Stimulated activated CD8-positive, alpha-beta memory T cell treated with anti-CD3 and anti-CD28 coated beads, Interleukin-7, amount 100 ng/mL, for 1 hour (primary cell): ENCODE results near the gene MRPL18.
"Not testable (repeated sequence)": the region's sequence is repeated elsewhere in the genome, so short reads cannot be mapped to it uniquely, and the experiment has no call there.

ENCODE experiments used
- DNase-seq, 2 donors: peaks; one replicate each; pipeline ENCODE4 v3.0.0-alpha.2; 2020; ENCODE audit warnings: low read depth in 2 of 2

MRPL18 gene

DNA sequence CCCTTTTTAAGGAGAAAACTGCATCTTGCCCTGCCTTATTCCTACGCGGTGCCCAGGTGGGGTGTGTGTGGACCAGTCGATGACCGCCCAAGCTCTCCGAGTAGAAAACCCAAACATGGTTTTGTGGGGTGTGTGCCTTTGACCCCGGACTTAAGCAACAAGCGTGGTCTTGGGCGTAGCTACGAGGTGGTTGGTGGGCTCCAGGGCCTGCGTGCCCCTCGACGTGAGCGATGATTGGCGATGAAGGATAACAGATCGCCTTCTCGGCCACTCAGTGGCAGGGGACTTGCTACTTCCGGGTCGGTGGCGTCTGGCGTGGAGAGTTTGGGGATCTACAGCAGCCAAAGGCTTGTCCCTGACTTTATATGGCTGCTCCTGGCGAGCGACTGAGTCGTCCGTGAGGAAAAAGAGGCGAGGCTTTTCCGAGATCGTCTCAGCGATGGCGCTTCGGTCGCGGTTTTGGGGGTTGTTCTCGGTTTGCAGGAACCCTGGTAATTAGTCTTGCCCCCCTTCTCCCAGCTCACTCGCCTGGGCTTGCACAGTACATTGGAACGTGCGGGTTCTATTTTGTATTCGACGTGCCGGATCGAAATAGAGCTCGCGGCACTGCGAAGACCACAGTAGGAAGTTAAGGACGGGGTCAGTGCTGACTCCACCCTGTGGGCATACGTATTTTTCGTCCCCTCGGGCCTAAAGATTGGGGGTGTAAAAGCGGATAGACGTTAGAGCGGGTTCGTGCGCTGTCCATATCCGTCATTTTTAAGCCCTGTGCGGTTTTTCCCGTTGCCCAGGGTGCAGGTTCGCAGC, at the start of gene MRPL18:
Gene MRPL18 (plus strand): TSS at position 319 of the 807 bp plus-strand sequence. CDS start 121 bp downstream, at position 440.
- peak; percentile 72 to 74 for DNase-seq

GRCh38 chr6:159742165-159742564, 48.1 kb upstream of the MRPL18 start:
- DNase-seq: no peak

DNA sequence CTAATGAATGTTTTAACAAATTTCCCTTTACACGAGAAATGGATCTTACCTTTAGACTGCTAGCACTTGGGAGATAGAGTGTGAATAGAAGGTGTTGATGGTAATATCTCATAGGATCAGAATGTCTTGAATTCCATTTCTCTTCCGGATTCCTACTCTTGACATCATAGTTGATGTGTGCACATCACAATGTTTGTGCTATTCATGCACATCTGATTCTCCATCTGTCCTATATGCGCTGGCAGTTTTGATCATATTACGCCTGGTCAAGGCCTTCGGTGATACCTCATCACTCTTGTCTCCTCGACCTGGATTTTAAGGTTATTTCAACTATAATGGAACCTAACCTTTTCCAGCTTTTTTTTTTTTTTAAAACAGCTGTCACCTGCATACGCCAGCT, 45.2 kb upstream of the MRPL18 start:
- no peak for DNase-seq

DNA sequence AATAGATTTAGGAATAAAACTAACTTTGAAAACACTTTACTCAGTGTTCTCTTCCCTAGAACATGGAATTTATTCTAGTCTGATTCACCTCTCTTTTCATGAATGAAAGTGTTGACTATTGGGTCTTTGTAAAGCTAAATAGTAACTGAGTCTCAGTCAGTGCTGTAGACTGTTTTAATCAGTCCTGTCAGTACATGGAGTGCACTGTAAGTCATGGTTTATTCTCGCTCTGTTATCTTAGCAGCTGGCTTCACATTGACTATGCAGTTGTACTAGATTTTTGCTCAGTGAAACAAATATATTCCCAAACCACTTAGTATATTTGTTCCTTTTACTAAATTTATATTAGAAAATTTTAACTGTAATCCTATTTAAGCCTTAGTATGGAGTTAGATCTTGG, 43.5 kb upstream of the MRPL18 start:
- DNase-seq: no peak

GRCh38 chr6:159748127-159748526, 42.1 kb upstream of the MRPL18 start:
- DNase-seq: not testable (repeated sequence)

DNA sequence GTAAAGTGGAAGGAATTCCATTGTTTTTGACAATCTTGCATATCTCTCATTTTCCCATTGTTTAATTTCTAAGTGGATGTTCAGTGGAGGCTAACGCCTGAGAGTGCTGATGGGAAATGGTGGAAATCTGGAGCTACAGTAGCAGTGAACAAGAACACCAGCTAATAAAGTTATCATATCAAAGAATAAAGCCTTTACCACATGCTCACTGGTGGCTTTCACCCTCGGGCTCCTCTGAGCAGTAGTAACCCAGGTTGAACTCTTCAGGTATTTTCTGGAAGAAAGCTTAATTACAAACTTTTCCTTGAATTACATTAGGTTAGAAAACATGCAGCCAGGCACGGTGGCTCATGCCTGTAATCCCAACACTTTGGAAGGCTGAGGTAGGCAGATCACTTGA, 38.8 kb upstream of the MRPL18 start:
- DNase-seq: no peak

DNA sequence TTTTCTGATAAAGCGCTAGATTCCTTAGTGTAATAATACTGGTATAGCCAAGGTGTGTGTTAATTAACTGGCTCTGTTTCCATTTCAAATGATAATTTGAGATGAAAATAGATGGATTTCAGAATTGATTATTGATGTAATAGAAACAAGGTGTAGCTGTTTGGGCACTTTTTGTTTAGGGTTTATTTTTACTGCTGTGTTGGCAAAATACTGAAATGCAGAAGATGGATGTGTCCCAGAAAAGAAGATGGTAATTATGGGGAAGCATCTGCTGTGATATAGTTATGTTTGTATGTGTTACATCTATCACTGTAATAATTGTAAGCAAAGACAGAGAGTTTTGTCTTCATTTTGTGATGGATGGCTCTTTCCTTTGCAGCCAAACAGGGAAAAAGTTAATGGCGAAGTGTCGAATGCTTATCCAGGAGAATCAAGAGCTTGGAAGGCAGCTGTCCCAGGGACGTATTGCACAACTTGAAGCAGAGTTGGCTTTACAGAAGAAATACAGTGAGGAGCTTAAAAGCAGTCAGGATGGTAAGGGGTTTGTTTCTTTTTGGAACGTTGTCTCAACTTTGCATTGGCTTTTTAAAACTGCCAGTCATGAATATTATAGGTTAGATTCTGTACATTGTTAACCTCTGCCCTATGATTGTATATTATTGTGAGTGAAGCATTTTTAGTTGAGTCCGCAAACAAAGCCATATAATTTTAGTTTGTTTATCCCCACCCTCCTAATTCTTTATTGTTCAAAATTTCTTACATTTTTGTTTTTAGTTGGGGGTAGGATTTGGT, 37.0 kb upstream of the MRPL18 start:
- DNase-seq: no peak

DNA sequence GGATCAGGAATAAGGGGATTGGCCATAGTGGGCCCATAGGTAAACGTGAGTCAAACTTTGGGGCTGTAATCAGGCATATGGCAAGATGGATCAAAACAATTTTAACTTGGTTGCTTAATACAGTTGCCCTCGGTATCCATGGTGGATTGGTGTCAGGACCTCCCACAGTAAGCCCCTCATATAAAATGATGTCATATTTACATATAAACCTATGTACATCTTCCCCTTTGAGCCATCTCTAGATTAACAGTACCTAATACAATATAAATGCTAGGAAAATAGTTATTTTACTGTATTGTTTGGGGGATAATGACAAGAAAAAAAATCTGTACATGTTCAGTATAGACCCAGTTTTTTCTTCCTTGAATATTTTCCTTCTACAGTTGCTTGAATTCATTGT, 35.9 kb upstream of the MRPL18 start:
- no peak for DNase-seq

DNA sequence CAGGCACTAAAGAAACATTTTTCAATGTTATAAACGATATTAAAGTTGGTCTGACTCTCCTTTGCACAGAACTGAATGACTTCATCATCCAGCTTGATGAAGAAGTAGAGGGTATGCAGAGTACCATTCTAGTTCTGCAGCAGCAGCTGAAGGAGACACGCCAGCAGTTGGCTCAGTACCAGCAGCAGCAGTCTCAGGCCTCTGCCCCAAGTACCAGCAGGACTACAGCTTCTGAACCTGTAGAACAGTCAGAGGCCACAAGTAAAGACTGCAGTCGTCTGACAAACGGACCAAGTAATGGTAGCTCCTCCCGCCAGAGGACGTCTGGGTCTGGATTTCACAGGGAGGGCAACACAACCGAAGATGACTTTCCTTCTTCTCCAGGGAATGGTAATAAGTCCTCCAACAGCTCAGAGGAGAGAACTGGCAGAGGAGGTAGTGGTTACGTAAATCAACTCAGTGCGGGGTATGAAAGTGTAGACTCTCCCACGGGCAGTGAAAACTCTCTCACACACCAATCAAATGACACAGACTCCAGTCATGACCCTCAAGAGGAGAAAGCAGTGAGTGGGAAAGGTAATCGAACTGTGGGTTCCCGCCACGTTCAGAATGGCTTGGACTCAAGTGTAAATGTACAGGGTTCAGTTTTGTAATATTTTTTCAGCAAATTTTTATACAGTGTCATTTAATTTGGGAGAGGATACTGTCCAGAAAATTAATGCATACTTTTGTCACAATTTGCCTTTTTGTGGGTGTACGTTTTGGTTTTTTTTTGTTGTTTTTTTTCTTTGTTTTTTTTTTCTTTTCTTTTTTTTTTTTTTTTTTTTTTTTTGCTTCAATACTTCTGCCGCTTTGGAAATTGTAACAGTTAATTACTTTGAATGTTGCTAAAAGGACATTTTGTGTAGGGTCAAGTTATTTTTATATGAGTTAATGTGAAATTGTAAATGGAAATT, 35.0 kb upstream of the MRPL18 start:
- no peak for DNase-seq

GRCh38 chr6:159756508-159756907, 33.8 kb upstream of the MRPL18 start:
- DNase-seq: no peak

- DNase-seq: no peak
These were observed 32.0 kb upstream of the MRPL18 start for GRCh38 chr6:159758031-159759001.

GRCh38 chr6:159759645-159760044, 30.6 kb upstream of the MRPL18 start:
- no peak for DNase-seq

GRCh38 chr6:159760602-159761057, 29.6 kb upstream of the MRPL18 start:
- DNase-seq: no peak

GRCh38 chr6:159761129-159761872, 29.0 kb upstream of the MRPL18 start:
- DNase-seq: no peak

GRCh38 chr6:159761873-159762680, 28.2 kb upstream of the MRPL18 start, which contains the start of gene ACAT2:
TSS of gene ACAT2 (plus strand) at chr6:159762045. CDS start at chr6:159762088, 43 bp downstream.
- peak; percentile 79 to 82 for DNase-seq

DNA sequence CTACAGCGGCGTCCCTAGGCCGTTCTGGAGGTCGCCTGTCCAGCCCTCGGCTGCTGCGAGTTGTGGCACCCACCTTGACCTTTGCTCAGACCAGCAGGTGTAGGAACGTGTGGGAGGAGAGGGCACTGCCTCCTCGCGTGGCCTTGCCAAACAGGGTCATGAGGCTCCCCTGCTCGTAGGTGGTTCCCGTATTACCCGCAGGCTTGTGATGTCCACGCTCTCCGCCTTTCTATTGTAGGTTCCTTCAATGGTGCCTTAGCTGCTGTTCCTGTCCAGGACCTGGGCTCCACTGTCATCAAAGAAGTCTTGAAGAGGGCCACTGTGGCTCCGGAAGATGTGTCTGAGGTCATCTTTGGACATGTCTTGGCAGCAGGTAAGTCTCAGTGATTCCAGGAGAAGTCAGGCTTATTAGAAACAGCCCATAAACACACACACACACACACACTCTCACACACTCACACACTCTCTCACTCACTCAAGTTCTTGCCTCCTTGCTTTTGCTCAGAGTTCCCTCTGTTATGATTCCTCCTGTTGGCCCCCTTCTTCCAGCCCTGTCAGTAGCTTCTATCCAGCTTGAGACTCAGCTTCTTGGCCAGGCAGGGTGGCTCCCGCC, 27.5 kb upstream of the MRPL18 start:
- DNase-seq: no peak

GRCh38 chr6:159766906-159767305, 23.4 kb upstream of the MRPL18 start:
- no peak for DNase-seq

DNA sequence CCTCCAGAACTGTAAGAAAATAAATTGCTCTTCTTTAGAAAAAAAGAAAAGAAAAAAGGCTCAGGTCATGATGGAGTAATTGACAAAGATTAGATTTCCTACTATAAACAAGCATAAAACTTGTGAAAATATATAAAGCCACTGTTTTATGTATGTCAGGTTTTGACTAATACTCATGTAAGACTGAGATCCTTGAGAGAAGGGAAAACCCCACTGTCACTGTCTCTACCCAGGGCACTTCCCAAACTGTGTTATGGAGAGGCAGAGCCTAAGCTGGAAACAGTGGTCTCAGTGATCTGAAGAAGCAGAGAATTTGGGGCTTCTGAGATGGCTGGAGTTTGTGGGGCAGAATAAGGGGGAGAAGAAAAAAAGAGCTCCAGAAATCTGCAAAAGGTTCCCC, 20.8 kb upstream of the MRPL18 start:
- DNase-seq: no peak
